Stimulated activated effector memory CD8-positive, alpha-beta T cell treated with anti-CD3 and anti-CD28 coated beads, Interleukin-12 subunit alpha, Interleukin-12 subunit beta, amount 100 ng/mL, for 72 hours (primary cell): Measurements from ENCODE around the gene PGD.

Experiments
- ATAC-seq: fragments of 150-1000 bp; cut with Tn5 transposase; 2 replicates; pipeline ENCODE4 v1.10.0; 2021
- DNase-seq, 2 donors: peaks; one replicate each; pipeline ENCODE4 v3.0.0; 2021 to 2022; ENCODE audit warnings: low spot score in 2 of 2
- H3K27ac Mint-ChIP-seq: one replicate; pipeline ENCODE4 v1.8.0; 2022; ENCODE audit warnings: mild to moderate bottlenecking, mixed read lengths
- H3K36me3 Mint-ChIP-seq: one replicate; pipeline ENCODE4 v1.8.0; 2022; ENCODE audit warnings: mild to moderate bottlenecking, mixed read lengths
- H3K4me1 Mint-ChIP-seq: one replicate; pipeline ENCODE4 v1.8.0; 2022; ENCODE audit warnings: mixed read lengths
- H3K4me3 Mint-ChIP-seq: one replicate; pipeline ENCODE4 v1.8.0; 2022; ENCODE audit warnings: mild to moderate bottlenecking, mixed read lengths
- H3K9me3 Mint-ChIP-seq: one replicate; pipeline ENCODE4 v1.8.0; 2022; ENCODE audit warnings: mixed read lengths

The PGD gene

DNA sequence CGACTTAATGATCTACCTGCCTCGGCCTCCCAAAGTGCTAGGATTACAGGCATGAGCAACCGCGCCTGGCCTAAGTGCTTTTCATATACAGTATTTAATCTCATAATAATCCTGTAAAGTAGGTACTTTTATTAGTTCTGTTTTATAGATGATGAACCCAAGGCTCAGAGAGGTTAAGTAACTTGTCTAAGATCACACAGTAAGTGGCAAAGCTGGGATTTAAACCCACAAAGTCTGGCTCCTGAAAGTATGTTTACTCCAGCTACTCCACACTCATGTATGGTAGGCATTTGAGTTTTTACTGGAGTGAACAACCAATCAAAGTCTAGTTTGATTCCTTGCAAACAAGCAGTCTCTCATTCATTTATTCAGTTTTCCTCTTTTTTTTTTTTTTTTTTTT lies 71.2 kb downstream of the PGD start:
- Mint-ChIP-seq H3K9me3 (no peaks in the 10 kb centered on the region), H3K4me1 (peaks cover 19% of the 10 kb centered on the region), H3K27ac (no peak overlapping the region), H3K36me3 (peaks cover 68% of the 10 kb centered on the region), H3K4me3 (no peak overlapping the region)
- DNase-seq, result no peak
- ATAC-seq, result no peak
